ENCODE measurements around the gene SCEL. TPM values are rescaled to one million over a fixed set of nuclear protein-coding genes. Genes with fewer than 3 reads are reported as not detected.

The SCEL gene
- total RNA-seq, 1 donor from 2014 or later, result not detected

- Mint-ChIP-seq H3K36me3 (ENCODE audit: insufficient read depth) (no peaks in the 10 kb centered on the region), H3K27ac (no peak overlapping the region), H3K27me3 (peaks cover 3% of the 10 kb centered on the region), H3K4me1 (ENCODE audit: low read depth) (no peaks in the 10 kb centered on the region), H3K9me3 (ENCODE audit: low read depth) (no peaks in the 10 kb centered on the region), H3K4me3 (ENCODE audit: low read depth) (no peak overlapping the region)
- DNase-seq (ENCODE audit: low spot score, unreplicated experiment), result no peak
- no peak for TF ChIP-seq CTCF (IDR thresholded peaks at IDR 0.05; ENCODE audit: unreplicated experiment)
These were observed 10.3 kb downstream of the SCEL start for GRCh38 chr13:77545626-77546412.

GRCh38 chr13:77548095-77548494, 12.6 kb downstream of the SCEL start:
- TF ChIP-seq CTCF (IDR thresholded peaks at IDR 0.05; ENCODE audit: unreplicated experiment), result no peak
- H3K4me3 Mint-ChIP-seq (ENCODE audit: low read depth), result no peak overlapping the region
- H3K36me3 Mint-ChIP-seq (ENCODE audit: insufficient read depth), result no peaks in the 10 kb centered on the region
- no peaks in the 10 kb centered on the region for H3K4me1 Mint-ChIP-seq (ENCODE audit: low read depth)
- no peak for DNase-seq (ENCODE audit: low spot score, unreplicated experiment)
- H3K9me3 Mint-ChIP-seq (ENCODE audit: low read depth), result no peaks in the 10 kb centered on the region
- H3K27ac Mint-ChIP-seq, result no peak overlapping the region
- H3K27me3 Mint-ChIP-seq, result peaks cover 3% of the 10 kb centered on the region

- Mint-ChIP-seq H3K9me3 (ENCODE audit: low read depth) (no peaks in the 10 kb centered on the region), H3K4me1 (ENCODE audit: low read depth) (no peaks in the 10 kb centered on the region), H3K4me3 (ENCODE audit: low read depth) (no peak overlapping the region), H3K36me3 (ENCODE audit: insufficient read depth) (no peaks in the 10 kb centered on the region), H3K27me3 (peaks cover 3% of the 10 kb centered on the region), H3K27ac (no peak overlapping the region)
- DNase-seq (ENCODE audit: low spot score, unreplicated experiment), result no peak
- no peak for TF ChIP-seq CTCF (IDR thresholded peaks at IDR 0.05; ENCODE audit: unreplicated experiment)
These were observed 13.1 kb downstream of the SCEL start for GRCh38 chr13:77548594-77548993.

- Mint-ChIP-seq H3K36me3 (ENCODE audit: insufficient read depth) (no peaks in the 10 kb centered on the region), H3K4me1 (ENCODE audit: low read depth) (no peaks in the 10 kb centered on the region), H3K4me3 (ENCODE audit: low read depth) (no peak overlapping the region), H3K27me3 (no peaks in the 10 kb centered on the region), H3K27ac (no peak overlapping the region), H3K9me3 (ENCODE audit: low read depth) (no peaks in the 10 kb centered on the region)
- no peak for DNase-seq (ENCODE audit: low spot score, unreplicated experiment)
- no peak for TF ChIP-seq CTCF (IDR thresholded peaks at IDR 0.05; ENCODE audit: unreplicated experiment)
These were observed 18.6 kb downstream of the SCEL start for GRCh38 chr13:77554069-77554468.

- no peaks in the 10 kb centered on the region for H3K36me3 Mint-ChIP-seq (ENCODE audit: insufficient read depth)
- TF ChIP-seq CTCF (IDR thresholded peaks at IDR 0.05; ENCODE audit: unreplicated experiment), result no peak
- no peaks in the 10 kb centered on the region for H3K9me3 Mint-ChIP-seq (ENCODE audit: low read depth)
- no peaks in the 10 kb centered on the region for H3K27me3 Mint-ChIP-seq
- no peak overlapping the region for H3K27ac Mint-ChIP-seq
- DNase-seq (ENCODE audit: low spot score, unreplicated experiment), result no peak
- no peaks in the 10 kb centered on the region for H3K4me1 Mint-ChIP-seq (ENCODE audit: low read depth)
- no peak overlapping the region for H3K4me3 Mint-ChIP-seq (ENCODE audit: low read depth)
These were observed 19.7 kb downstream of the SCEL start for GRCh38 chr13:77555246-77555645.
